K562 (cell line): ENCODE data around the gene DTX4.

Source experiments
- BRF1 ChIP-seq: IDR thresholded peaks from 3 replicates; pipeline ENCODE4 v1.6.1; 2011; ENCODE audit warnings: borderline replicate concordance, mild to moderate bottlenecking; ENCODE audit not compliant: insufficient read length; ENCODE audit errors: extremely low read depth
- CTCF ChIP-seq, 3 experiments: IDR thresholded peaks in 2 of 3; conservative IDR thresholded peaks in 1 of 3; 2 replicates each; pipeline ENCODE4 v1.5.1; 2011 to 2012; ENCODE audit warnings: low read length in 3 of 3, mild to moderate bottlenecking in 3 of 3, control low read depth in 2 of 3, improper control_type of control experiment in 1 of 3, inconsistent platforms in 1 of 3, low read depth in 1 of 3, mixed read lengths in 1 of 3, moderate library complexity in 1 of 3; ENCODE audit not compliant: insufficient read depth in 2 of 3
- MCM3 ChIP-seq: fragments of 450-650 bp; IDR thresholded peaks from 2 replicates; pipeline ENCODE4 v1.6.1; 2016
- PHF8 ChIP-seq: fragments of 200-600 bp; sonication (generic); IDR thresholded peaks from 2 replicates; pipeline ENCODE4 v1.6.1; 2012; ENCODE audit warnings: mixed run types, mild to moderate bottlenecking, inconsistent platforms, low read length, moderate library complexity, borderline replicate concordance
- ZNF274 ChIP-seq: IDR thresholded peaks from 2 replicates; pipeline ENCODE4 v1.6.1; 2011; ENCODE audit warnings: low read depth, mild to moderate bottlenecking, low read length, moderate library complexity, borderline replicate concordance

DNA sequence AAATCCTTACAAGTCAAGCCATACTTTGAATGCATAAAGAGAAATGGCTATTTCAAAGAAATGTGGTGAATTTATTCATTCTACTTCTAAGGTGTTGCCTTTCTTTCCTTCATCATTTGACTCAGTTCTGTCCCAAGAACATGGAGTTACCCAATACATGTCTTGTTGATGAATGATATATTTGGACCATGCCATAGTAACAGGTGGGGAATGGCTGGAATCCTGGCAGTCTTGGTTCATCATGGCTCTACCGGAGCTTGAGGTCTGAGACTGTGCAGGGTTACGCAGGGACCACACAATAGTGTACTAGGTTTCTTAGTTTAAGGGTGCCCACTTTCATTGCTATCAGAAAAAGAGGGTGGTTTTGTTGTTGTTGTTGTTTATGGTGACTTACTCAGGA is 81.1 kb downstream of the DTX4 start:
- no peak for TF ChIP-seq CTCF (IDR thresholded peaks at IDR 0.05 in 2 of 3, conservative IDR thresholded peaks at IDR 0.05 in 1 of 3; ENCODE audit: insufficient read depth in 2 of 3, low read depth in 1 of 3, low read length in 3 of 3)
- TF ChIP-seq MCM3: no peak
- no peak for TF ChIP-seq ZNF274
- no peak for TF ChIP-seq BRF1
- TF ChIP-seq PHF8: no peak
